HCT116 (cell line): ENCODE results near the gene C1QTNF9B. TPM values are rescaled to one million over a fixed set of nuclear protein-coding genes. Genes with fewer than 3 reads are reported as not detected.
"Not testable (repeated sequence)": the region's sequence is repeated elsewhere in the genome, so short reads cannot be mapped to it uniquely, and the experiment has no call there.

Experiments used
- ATAC-seq: fragments of 200-7000 bp; cut with Tn5 transposase; 2 replicates; pipeline ENCODE4 v1.9.1; 2020; ENCODE audit warnings: mild to moderate bottlenecking, moderate library complexity
- Bru-seq: library from RNA; stranded (reverse); fragments of 400-500 nt; gene quantifications from one replicate; lab custom pipeline; 2021; lab: Mats Ljungman, UMichigan
- BruChase-seq, 2 experiments: library from RNA; stranded (reverse); fragments of 400-500 nt; gene quantifications; one replicate each; lab custom pipeline; 2021; lab: Mats Ljungman, UMichigan
- BruUV-seq: library from RNA; stranded (reverse); fragments of 400-500 nt; replicated peaks from 2 replicates; lab custom pipeline; 2021; lab: Mats Ljungman, UMichigan
- CTCF ChIA-PET: fragments of 300-600 bp; sonication (Branson Sonifier 250); formaldehyde crosslinking; loops from one replicate; lab custom pipeline; 2021; ENCODE audit warnings: antibody characterized with exemption; lab: Charles Lee
- POLR2A ChIA-PET: fragments of 300-600, 350-600 bp; sonication (Branson Sonifier 250); formaldehyde crosslinking; loops from one replicate; lab custom pipeline; 2021; ENCODE audit warnings: antibody characterized with exemption; lab: Charles Lee
- RAD21 ChIA-PET, 2 experiments: fragments of 300-600 bp; sonication (Branson Sonifier 250); formaldehyde crosslinking; loops; one replicate each; lab custom pipeline; 2023; ENCODE audit warnings: low total read pairs in 2 of 2; ENCODE audit not compliant: uncharacterized antibody in 2 of 2, unreplicated experiment in 2 of 2, low non-redundant PET in 1 of 2; lab: Charles Lee
- DNase-seq: peaks from one replicate; pipeline ENCODE4 v3.0.0-alpha.2; 2010; ENCODE audit warnings: low read depth, low spot score
- H2AFZ ChIP-seq: fragments of 200-600 bp; shearing (Covaris generic), sonication (generic); 2 replicates; pipeline ENCODE4 v1.6.1; 2017; ENCODE audit warnings: low read depth, mixed run types, mixed read lengths, antibody characterized with exemption, low read length; ENCODE audit not compliant: poor library complexity, severe bottlenecking
- H3K27ac ChIP-seq: 2 replicates; pipeline ENCODE4 v1.5.1; 2012; ENCODE audit warnings: low read depth, low read length
- H3K27me3 ChIP-seq: fragments of 200-600 bp; sonication (generic); 2 replicates; pipeline ENCODE4 v1.6.1; 2016; ENCODE audit warnings: mixed run types, low read length, mixed read lengths; ENCODE audit not compliant: insufficient read depth
- H3K36me3 ChIP-seq, 2 experiments: fragments of 200-500 bp in 1 of 2; fragments of 200-600 bp in 1 of 2; sonication (Bioruptor generic) in 1 of 2; sonication (generic) in 1 of 2; 2 replicates each; pipeline versions ENCODE4 v1.5.1 to v1.6.1; 2014 to 2016; ENCODE audit warnings: low read length in 2 of 2, inconsistent platforms in 1 of 2, mixed read lengths in 1 of 2, mixed run types in 1 of 2; ENCODE audit not compliant: insufficient read depth in 2 of 2, control insufficient read depth in 1 of 2
- H3K4me1 ChIP-seq, 2 experiments: fragments of 200-600 bp in 1 of 2; sonication (generic) in 1 of 2; 2 replicates each; pipeline versions ENCODE4 v1.5.1 to v1.6.1; 2012 to 2017; ENCODE audit warnings: low read length in 2 of 2, inconsistent platforms in 1 of 2, mild to moderate bottlenecking in 1 of 2, mixed read lengths in 1 of 2, mixed run types in 1 of 2, moderate library complexity in 1 of 2; ENCODE audit not compliant: insufficient read depth in 2 of 2, control insufficient read depth in 1 of 2
- H3K4me2 ChIP-seq: fragments of 200-600 bp; sonication (generic); 2 replicates; pipeline ENCODE4 v1.6.1; 2017; ENCODE audit warnings: mixed run types, low read length, mixed read lengths
- H3K4me3 ChIP-seq, 2 experiments: fragments of 200-600 bp in 1 of 2; sonication (generic) in 1 of 2; replicated peaks in 1 of 2; 2 replicates each; pipeline ENCODE4 v1.5.1; 2011 to 2016; ENCODE audit warnings: low read length in 2 of 2, control low read depth in 1 of 2, low read depth in 1 of 2, mild to moderate bottlenecking in 1 of 2, mixed read lengths in 1 of 2, mixed run types in 1 of 2
- H3K79me2 ChIP-seq: fragments of 200-600 bp; sonication (generic); 2 replicates; pipeline ENCODE4 v1.6.1; 2017; ENCODE audit warnings: mild to moderate bottlenecking, mixed run types, low read length, moderate library complexity, mixed read lengths; ENCODE audit not compliant: insufficient read depth
- H3K9ac ChIP-seq: fragments of 200-600 bp; sonication (generic); 2 replicates; pipeline ENCODE4 v1.6.1; 2016; ENCODE audit warnings: low read length, mixed read lengths
- H3K9me2 ChIP-seq: fragments of 200-600 bp; sonication (generic), shearing (Covaris generic); 2 replicates; pipeline ENCODE4 v1.6.1; 2017; ENCODE audit warnings: mixed run types, mild to moderate bottlenecking, moderate library complexity; ENCODE audit not compliant: insufficient read depth
- H3K9me3 ChIP-seq, 2 experiments: fragments of 200-500 bp in 1 of 2; fragments of 200-600 bp in 1 of 2; sonication (Bioruptor generic) in 1 of 2; sonication (generic) in 1 of 2; 2 replicates each; pipeline ENCODE4 v1.6.1; 2014 to 2017; ENCODE audit warnings: low read length in 2 of 2, mixed read lengths in 2 of 2, inconsistent platforms in 1 of 2, low read depth in 1 of 2, mild to moderate bottlenecking in 1 of 2, mixed run types in 1 of 2, moderate library complexity in 1 of 2; ENCODE audit not compliant: control insufficient read depth in 1 of 2, insufficient read depth in 1 of 2
- H4K20me1 ChIP-seq: fragments of 200-600 bp; sonication (generic), shearing (Covaris generic); 2 replicates; pipeline ENCODE4 v1.6.1; 2017; ENCODE audit warnings: mixed run types, mild to moderate bottlenecking, moderate library complexity; ENCODE audit not compliant: insufficient read depth
- CBX3 ChIP-seq: IDR thresholded peaks from 2 replicates; pipeline ENCODE4 v1.6.1; 2012; ENCODE audit warnings: low read depth
- EGR1 ChIP-seq: IDR thresholded peaks from 2 replicates; pipeline ENCODE4 v1.6.1; 2012; ENCODE audit warnings: low read depth
- EZH2 ChIP-seq: fragments of 200-600 bp; sonication (generic); IDR thresholded peaks from 2 replicates; pipeline ENCODE4 v1.6.1; 2017; ENCODE audit warnings: antibody characterized with exemption, mixed run types
- FOSL1 ChIP-seq: IDR thresholded peaks from 2 replicates; pipeline ENCODE4 v1.6.1; 2012; ENCODE audit warnings: low read depth
- POLR2AphosphoS5 ChIP-seq: IDR thresholded peaks from 2 replicates; pipeline ENCODE4 v1.6.1; 2011; ENCODE audit warnings: mild to moderate bottlenecking, low read depth, low read length, moderate library complexity
- REST ChIP-seq: IDR thresholded peaks from 2 replicates; pipeline ENCODE4 v1.6.1; 2012; ENCODE audit warnings: low read depth
- SIN3A ChIP-seq: IDR thresholded peaks from 2 replicates; pipeline ENCODE4 v1.6.1; 2012; ENCODE audit warnings: low read depth
- SP1 ChIP-seq: IDR thresholded peaks from 2 replicates; pipeline ENCODE4 v1.6.1; 2012; ENCODE audit warnings: low read depth
- TCF7L2 ChIP-seq: IDR thresholded peaks from 2 replicates; pipeline ENCODE4 v1.7.0; 2011; ENCODE audit warnings: borderline replicate concordance, inconsistent platforms; ENCODE audit not compliant: insufficient read depth, insufficient read length; ENCODE audit errors: extremely low read depth
- YY1 ChIP-seq: IDR thresholded peaks from 2 replicates; pipeline ENCODE4 v1.6.1; 2011; ENCODE audit warnings: low read length, low read depth, moderate library complexity, mild to moderate bottlenecking; ENCODE audit not compliant: insufficient replicate concordance; ENCODE audit errors: extremely low read depth
- intact Hi-C: fragments of 100-400 bp; cut with micrococcal nuclease; formaldehyde crosslinking; loops from 2 replicates; pipeline ENCODE4 v1.10.0; 2022
- long read RNA-seq: library from polyadenylated mRNA; unstranded; transcript quantifications from one replicate; pipeline ENCODE4 v2.0.0, GENCODE V29; 2021; ENCODE audit not compliant: unreplicated experiment
- polyA plus RNA-seq: library from polyadenylated mRNA; unstranded; fragments of >200 nt; gene quantifications from 2 replicates; pipeline ENCODE4 v1.2.1, GENCODE V29; 2012; ENCODE audit warnings: missing spikeins
- total RNA-seq: library from RNA; stranded (reverse); gene quantifications from one replicate; pipeline ENCODE4 v1.2.1, GENCODE V29; 2021; ENCODE audit not compliant: unreplicated experiment

Gene C1QTNF9B
- total RNA-seq, result not detected
- 0.14 TPM in 1 of 2 replicates, not detected in the other for polyA plus RNA-seq
- not detected for Bru-seq, nascent RNA
- BruChase-seq, experiment 1, labeled RNA remaining after a 6-hour chase, result percentile 12 among the genes with signal in this experiment
- percentile 15 among the genes with signal in this experiment for BruChase-seq, experiment 2, labeled RNA remaining after a 2-hour chase
- long read RNA-seq, result 0 reads

- H3K9me2 ChIP-seq, H3K4me2 ChIP-seq, H2AFZ ChIP-seq, DNase-seq, H3K27ac ChIP-seq, H3K9me3 ChIP-seq, intact Hi-C loops, BruUV-seq, CTCF ChIA-PET, H3K79me2 ChIP-seq, RAD21 ChIA-PET, H3K4me1 ChIP-seq, ATAC-seq, H3K27me3 ChIP-seq, POLR2A ChIA-PET, H3K36me3 ChIP-seq, H3K4me3 ChIP-seq, H3K9ac ChIP-seq, H4K20me1 ChIP-seq: not testable (repeated sequence)
These were observed at the start of gene C1QTNF9B for GRCh38 chr13:23897452-23897919. TSS of gene C1QTNF9B (minus strand) at chr13:23897502.

DNA sequence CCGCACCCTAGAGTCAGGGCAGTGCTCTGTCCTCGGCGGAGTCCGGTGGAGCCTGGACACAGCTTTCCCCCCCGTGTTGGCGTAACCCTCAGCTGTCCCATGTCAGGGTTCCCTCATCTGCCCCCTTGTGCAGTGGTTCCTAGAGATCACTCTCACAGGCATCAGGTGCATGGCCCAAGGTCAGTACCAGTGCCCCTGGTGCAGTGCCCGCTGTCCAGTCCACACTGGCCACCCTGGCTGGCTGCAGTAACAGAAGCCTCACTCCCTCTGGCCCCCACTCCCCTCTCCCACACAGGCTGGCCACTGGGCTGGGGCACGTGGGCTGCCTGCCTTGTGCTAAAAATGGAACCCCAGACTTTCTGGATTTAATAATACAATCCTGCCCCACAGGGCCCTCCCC is 49.6 kb upstream of the C1QTNF9B start:
- no peak for DNase-seq
- intact Hi-C loops, result no loop called here
- no peaks in the 10 kb centered on the region for H3K9me3 ChIP-seq
- peaks cover 4% of the 10 kb centered on the region; the same call in 1 of the 2 replicates for H3K27me3 ChIP-seq
- no peaks in the 10 kb centered on the region for H3K36me3 ChIP-seq
- RAD21 ChIA-PET, result no interaction called here
- no peak for ATAC-seq
- no peaks in the 10 kb centered on the region for H3K4me1 ChIP-seq
- H3K4me3 ChIP-seq, result no peak overlapping the region
- H3K9ac ChIP-seq, result no peak overlapping the region
- CTCF ChIA-PET, result no interaction called here
- no TSS peak for BruUV-seq
- POLR2A ChIA-PET, result no interaction called here
- no peaks in the 10 kb centered on the region for H3K79me2 ChIP-seq
- H2AFZ ChIP-seq, result no peak overlapping the region
- H3K27ac ChIP-seq, result no peak overlapping the region
- TF ChIP-seq YY1 (no peak), EGR1 (no peak), TCF7L2 (no peak), POLR2AphosphoS5 (no peak), SIN3A (no peak), REST (no peak), SP1 (no peak), CBX3 (no peak), FOSL1 (no peak), EZH2 (no peak)
- TF ChIP-seq, all 23 proteins: peak for 0
- Histone ChIP-seq H3K9me2 (no peaks in the 10 kb centered on the region), H4K20me1 (no peaks in the 10 kb centered on the region), H3K4me2 (no peak overlapping the region)
